Activated CD8-positive, alpha-beta memory T cell treated with anti-CD3 and anti-CD28 coated beads, Interleukin-2, amount 50 U/mL, for 1 hour (primary cell): ENCODE results near the gene PRSS36.
"Not testable (repeated sequence)": the region's sequence is repeated elsewhere in the genome, so short reads cannot be mapped to it uniquely, and the experiment has no call there.

Source experiments
- DNase-seq: peaks from one replicate; pipeline ENCODE4 v3.0.0-alpha.2; 2020; ENCODE audit errors: extremely low read depth

The PRSS36 gene

GRCh38 chr16:31149894-31150890, at the start of gene PRSS36:
Gene PRSS36, minus strand, starts transcription at chr16:31150066. Its CDS starts 31 bp downstream, at chr16:31150035.
- no peak for DNase-seq

DNA sequence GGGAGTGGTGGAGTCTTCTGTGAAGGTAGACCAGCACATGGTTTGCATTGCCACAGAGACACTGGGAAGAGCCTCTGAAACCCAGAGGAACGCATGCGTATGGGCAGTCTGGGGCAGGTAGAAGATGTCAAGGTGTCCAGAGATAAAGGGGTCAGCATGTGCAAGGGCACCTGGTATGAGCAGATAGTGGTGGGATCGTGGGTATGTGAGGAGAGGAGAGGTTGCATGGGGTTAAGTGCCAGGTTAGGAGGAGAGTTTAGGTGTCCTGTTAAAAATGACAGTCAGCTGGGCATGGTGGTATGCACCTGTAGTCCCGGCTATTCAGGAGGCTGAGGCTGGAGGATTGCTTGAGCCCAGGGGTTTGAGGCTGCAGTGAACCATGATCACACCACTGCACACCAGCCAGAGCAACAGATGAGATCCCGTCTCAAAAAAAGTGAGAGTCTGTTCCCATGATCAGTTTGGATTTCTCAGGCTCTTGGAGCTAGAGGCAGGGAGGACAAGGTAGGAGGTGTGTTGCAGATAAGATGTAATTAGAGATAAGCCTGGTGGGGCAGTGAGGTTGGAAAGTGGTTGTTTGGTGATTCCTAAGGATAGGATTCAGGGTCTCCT, 49.7 kb upstream of the PRSS36 start:
- DNase-seq = no peak

- no peak for DNase-seq
These were observed 48.5 kb upstream of the PRSS36 start for GRCh38 chr16:31198207-31198882.

DNA sequence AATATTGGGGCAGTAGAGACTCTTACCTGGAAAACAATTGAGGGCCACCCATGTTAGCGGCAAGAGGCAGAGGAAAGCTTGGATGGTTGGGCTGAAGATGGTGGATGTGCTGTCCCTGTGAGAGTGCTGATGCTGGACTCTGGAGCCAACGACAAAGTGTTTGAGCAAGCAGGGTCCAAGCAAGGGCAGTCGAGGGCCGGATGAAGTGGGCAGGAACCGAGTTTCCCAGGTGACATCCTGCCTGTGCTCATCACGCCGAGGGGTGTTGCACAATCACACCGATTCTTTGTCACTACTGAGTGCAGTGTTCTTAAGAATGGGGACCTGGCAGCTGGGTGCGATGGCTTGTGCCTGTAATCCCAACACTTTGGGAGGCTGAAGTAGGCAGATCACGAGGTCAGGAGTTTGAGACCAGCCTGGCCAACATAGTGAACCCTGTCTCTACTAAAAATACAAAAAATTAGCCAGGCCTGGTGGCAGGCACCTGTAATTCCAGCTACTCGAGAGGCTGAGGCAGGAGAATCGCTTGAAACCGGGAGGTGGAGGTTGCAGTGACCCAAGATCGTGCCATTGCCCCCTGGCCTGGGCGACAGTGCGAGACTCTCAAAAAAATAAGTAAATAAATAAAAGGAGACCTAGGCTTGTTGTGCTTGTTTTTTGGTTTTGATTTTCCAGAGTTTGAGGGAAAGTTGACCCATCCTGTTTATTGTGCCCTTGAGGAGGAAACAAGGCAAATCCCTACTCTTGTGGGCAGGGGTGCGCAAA, 46.6 kb upstream of the PRSS36 start:
- no peak for DNase-seq

- DNase-seq = not testable (repeated sequence)
These were observed 46.0 kb upstream of the PRSS36 start for GRCh38 chr16:31195861-31196260.

DNA sequence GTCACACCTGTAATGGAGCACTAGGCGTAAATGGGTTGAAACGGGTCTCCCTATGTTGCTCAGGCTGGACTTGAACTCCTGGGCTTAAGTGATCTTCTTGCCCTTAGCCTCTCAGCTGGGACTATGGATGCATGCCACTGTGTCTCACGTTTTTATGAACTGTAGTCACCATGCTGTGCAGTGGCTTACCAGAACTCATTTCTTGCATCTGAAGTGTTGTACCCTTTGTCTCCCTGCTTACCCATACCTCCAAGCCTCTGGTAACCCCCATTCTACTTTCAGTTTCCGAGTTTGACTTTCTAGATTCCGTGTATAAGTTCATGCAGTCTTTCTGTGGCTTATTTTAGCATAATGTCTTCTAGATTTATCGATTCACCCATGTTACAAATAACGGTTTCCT, 45.0 kb upstream of the PRSS36 start:
- no peak for DNase-seq

- no peak for DNase-seq
These were observed 44.0 kb upstream of the PRSS36 start for GRCh38 chr16:31193874-31194273.

DNA sequence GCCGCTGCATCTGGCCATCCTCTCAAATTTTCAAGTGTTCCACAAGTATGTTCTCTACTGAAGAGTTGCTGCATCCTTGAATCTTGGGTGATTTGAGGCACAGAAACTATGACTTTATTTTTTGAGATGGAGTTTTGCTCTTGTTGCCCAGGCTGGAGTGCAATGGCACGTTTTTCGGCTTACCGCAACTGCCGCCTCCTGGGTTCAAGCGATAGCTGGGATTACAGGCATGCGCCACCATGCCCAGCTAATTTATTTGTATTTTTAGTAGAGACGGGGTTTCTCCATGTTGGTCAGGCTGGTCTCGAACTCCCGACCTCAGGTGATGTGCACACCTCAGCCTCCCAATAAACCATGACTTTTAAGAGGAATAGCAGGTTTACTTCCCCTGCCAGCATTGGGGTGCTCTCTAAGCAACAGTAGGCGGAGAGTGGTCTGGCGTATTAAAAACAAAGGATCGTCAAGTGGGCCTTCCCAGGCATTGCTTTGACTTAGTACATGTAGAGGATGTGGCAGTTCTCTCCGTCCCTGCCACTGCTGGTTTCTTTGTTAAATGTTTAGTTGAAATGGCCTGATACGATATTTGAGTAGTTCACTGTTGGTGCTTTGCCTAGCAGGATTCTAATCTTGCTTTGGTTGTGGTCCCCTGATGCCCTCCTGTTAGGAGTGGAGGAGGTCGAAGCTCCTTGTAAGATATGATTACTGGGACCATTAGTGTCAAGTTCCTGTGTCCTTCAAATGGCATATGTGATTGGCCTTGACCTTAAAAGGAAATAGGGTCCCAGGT, 43.2 kb upstream of the PRSS36 start:
- no peak for DNase-seq

DNA sequence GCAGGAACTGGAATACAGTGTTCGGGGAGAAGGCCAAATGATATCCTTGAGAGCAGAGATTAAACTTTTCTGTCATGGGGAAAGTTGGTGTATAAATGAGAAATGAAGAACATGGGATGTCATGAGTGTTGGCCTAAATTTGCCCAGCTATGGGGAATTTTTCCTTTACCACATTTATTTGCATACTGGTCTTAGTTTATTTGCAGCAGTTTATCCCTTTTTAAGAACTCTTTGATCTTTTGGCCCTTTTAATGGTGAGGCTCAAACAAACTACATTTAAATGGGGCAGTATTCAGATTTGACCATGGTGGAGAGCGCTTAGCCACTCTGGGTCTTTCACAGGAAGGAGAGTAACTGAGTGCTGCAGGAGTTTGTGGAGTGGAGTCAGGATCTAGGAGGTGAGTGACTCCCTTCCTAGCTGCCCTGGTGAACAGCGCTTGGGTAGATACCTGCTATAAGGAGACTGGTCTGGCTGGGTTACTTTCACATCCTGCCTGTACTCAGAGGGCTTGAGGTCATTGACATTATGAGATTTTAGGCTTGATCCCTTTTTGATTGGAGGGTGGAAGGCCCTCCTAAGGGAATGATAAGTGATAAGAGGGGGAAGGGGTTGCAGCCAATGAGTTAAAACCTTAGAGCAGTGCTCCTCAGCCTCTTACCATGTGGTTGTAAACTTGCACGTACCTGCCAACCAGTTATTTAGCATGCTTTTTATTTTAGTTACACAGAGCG, 42.0 kb upstream of the PRSS36 start:
- DNase-seq = no peak

GRCh38 chr16:31190818-31191444, 41.1 kb upstream of the PRSS36 start:
- DNase-seq = no peak

DNA sequence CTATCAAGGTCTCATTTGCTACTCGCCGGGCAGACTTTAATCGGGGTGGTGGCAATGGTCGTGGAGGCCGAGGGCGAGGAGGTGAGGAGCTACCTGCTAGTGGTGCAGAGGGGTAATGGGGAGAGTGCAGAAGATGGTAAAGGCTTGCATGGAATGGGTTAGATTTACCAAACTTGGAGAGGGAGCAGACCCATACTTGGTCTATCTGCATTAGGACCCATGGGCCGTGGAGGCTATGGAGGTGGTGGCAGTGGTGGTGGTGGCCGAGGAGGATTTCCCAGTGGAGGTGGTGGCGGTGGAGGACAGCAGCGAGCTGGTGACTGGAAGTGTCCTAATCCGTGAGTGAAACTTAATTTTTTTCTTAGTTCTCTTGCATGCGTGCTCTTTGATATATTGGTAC, 40.2 kb upstream of the PRSS36 start:
- DNase-seq = no peak

- no peak for DNase-seq
These were observed 39.5 kb upstream of the PRSS36 start for GRCh38 chr16:31189412-31189778.

DNA sequence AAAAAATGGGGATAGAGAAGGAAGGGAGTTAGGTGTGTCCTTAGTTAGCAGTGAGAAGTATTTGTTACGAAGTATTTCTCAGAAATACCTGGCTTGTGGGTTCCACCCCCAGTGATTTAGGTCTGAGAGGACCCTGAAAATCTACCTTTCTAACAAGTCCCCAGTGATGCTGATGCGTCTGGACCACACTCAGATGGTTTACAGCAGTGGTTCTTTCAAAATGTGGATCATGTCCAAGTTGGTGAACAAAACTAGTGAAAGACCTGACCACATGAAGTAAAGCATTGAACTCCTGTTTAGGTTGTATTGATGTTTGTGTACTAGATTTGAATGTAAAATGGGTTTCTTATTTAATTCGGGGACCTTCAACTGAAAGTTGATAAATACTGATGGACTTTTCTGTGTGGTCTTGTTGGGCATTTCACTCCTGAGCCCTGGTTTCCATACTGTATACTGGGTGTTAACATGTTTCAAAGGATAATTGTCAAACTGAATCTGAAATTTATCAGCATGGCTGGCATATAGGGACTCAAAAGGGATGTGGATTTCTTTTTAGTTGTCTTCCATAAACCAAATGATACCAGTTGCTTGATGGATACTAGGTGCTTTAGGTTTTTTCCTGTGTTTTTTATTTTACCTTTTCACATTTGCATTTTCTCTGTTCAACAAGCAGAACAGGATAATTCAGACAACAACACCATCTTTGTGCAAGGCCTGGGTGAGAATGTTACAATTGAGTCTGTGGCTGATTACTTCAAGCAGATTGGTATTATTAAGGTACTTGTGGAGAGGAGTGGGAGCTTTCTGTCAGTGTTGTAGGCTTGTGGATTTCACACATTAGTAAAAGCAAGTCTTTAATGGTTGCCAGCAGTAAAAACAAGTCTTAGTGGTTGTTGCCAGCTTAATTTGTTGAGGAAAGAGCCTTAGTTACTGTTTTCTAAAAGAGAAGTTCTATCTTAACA, 38.9 kb upstream of the PRSS36 start:
- no peak for DNase-seq

DNA sequence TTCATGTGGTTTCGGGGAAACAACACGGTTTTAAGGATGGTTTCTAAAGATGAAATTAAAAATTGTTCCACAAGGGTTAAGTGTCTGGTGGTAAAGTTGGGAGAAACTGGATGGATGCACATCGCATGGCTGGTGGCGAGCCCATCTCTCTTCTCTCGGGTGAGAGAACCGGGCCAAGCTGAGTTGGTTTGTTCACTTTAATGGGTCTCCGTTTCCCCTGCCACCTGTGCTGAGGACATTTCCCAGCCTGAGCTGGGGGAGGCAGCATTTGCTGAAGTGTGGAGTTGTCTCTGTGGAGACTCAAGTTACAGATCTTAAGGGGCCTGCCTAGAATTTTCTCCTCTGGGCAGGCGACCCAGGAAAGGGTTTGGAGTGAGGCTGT, 37.9 kb upstream of the PRSS36 start:
- DNase-seq = no peak

- no peak for DNase-seq
These were observed 37.3 kb upstream of the PRSS36 start for GRCh38 chr16:31186930-31187807.

- DNase-seq = no peak
These were observed 36.3 kb upstream of the PRSS36 start for GRCh38 chr16:31186176-31186575.

DNA sequence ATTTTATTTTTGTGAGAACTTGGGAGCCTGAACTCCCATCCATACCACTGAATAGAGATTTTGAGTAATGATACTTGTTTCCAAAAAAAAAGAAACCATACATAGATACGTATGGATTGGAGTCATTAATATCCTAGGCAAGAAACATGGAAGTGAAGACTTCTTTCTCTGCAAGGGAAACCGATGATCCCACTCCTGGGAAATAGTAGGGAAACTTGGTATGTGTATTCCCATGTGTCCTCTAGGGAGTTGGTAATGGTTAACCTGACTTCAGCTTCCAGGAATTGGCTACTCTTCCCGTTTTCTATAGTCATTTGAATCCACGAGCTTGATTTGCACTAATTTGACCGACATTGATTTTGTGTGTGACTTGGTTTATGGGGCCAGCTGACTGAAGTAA, 35.5 kb upstream of the PRSS36 start:
- no peak for DNase-seq

DNA sequence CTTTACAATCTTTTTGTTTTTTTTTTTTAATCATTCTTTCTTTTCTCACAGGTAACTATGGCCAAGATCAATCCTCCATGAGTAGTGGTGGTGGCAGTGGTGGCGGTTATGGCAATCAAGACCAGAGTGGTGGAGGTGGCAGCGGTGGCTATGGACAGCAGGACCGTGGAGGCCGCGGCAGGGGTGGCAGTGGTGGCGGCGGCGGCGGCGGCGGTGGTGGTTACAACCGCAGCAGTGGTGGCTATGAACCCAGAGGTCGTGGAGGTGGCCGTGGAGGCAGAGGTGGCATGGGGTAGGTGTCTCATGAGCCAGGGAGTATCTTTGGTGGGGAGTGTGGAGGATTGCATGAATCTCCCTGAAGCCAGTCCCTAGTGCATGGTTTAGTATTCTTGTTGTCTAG, 35.0 kb upstream of the PRSS36 start:
- no peak for DNase-seq
